PC-9 (cell line): ENCODE results near the gene STARD13. TPM values are rescaled to one million over a fixed set of nuclear protein-coding genes. Genes with fewer than 3 reads are reported as not detected.

Experiments used
- BruUV-seq: library from RNA; stranded (reverse); fragments of 400-500 nt; replicated peaks from 2 replicates; lab custom pipeline; 2021; lab: Mats Ljungman, UMichigan
- CTCF ChIA-PET: fragments of 300-600 bp; sonication (Branson Sonifier 250); formaldehyde crosslinking; loops from one replicate; lab custom pipeline; 2022; ENCODE audit warnings: antibody characterized with exemption; lab: Charles Lee
- POLR2A ChIA-PET: fragments of 300-600 bp; sonication (Branson Sonifier 250); formaldehyde crosslinking; loops from one replicate; lab custom pipeline; 2022; ENCODE audit warnings: antibody characterized with exemption; ENCODE audit not compliant: unreplicated experiment; lab: Charles Lee
- DNase-seq, 2 experiments: peaks; one replicate each; pipeline versions ENCODE4 v3.0.0 to v3.0.0-alpha.2; 2015 to 2022; ENCODE audit warnings: mixed read lengths in 1 of 2
- H2AFZ ChIP-seq: fragments of 200-600 bp; sonication (generic); 2 replicates; pipeline ENCODE4 v1.8.1; 2017; ENCODE audit warnings: antibody characterized with exemption
- H3F3A ChIP-seq: fragments of 200-600 bp; sonication (generic); 2 replicates; pipeline ENCODE4 v1.8.1; 2017; ENCODE audit warnings: antibody characterized with exemption, mild to moderate bottlenecking, low read depth; ENCODE audit not compliant: insufficient read depth
- H3K27ac ChIP-seq: fragments of 200-600 bp; sonication (generic); 2 replicates; pipeline ENCODE4 v1.6.1; 2016; ENCODE audit warnings: mixed run types
- H3K27me3 ChIP-seq: fragments of 200-600 bp; sonication (generic); 2 replicates; pipeline ENCODE4 v1.6.1; 2016; ENCODE audit warnings: low read depth, mixed run types; ENCODE audit not compliant: insufficient read depth
- H3K36me3 ChIP-seq: fragments of 200-600 bp; sonication (generic); 2 replicates; pipeline ENCODE4 v1.6.1; 2016; ENCODE audit warnings: low read depth, mixed run types
- H3K4me1 ChIP-seq: fragments of 200-600 bp; sonication (generic); replicated peaks from 2 replicates; pipeline ENCODE4 v1.6.1; 2016; ENCODE audit warnings: mixed run types; ENCODE audit not compliant: insufficient read depth
- H3K4me2 ChIP-seq: fragments of 200-600 bp; sonication (generic); 2 replicates; pipeline ENCODE4 v1.6.1; 2017; ENCODE audit warnings: mixed run types
- H3K4me3 ChIP-seq: fragments of 200-600 bp; sonication (generic); 2 replicates; pipeline ENCODE4 v1.6.1; 2016; ENCODE audit warnings: mixed run types
- H3K79me2 ChIP-seq: fragments of 200-600 bp; sonication (generic); 2 replicates; pipeline ENCODE4 v1.6.1; 2017; ENCODE audit warnings: low read depth, mixed run types
- H3K9me2 ChIP-seq: fragments of 200-600 bp; sonication (generic); 2 replicates; pipeline ENCODE4 v1.8.1; 2017; ENCODE audit warnings: mild to moderate bottlenecking; ENCODE audit not compliant: insufficient read depth
- H3K9me3 ChIP-seq: fragments of 200-600 bp; sonication (generic); 2 replicates; pipeline ENCODE4 v1.8.1; 2016; ENCODE audit warnings: low read depth; ENCODE audit not compliant: insufficient read depth
- H4K20me1 ChIP-seq: fragments of 200-600 bp; sonication (generic); 2 replicates; pipeline ENCODE4 v1.8.1; 2017; ENCODE audit not compliant: insufficient read depth
- EZH2 ChIP-seq: fragments of 200-600 bp; sonication (generic); IDR thresholded peaks from 2 replicates; pipeline ENCODE4 v1.8.0; 2017; ENCODE audit warnings: antibody characterized with exemption, low read depth
- intact Hi-C: fragments of 100-400 bp; cut with micrococcal nuclease; formaldehyde crosslinking; loops from one replicate; pipeline ENCODE4 v1.10.0; 2022; ENCODE audit not compliant: unreplicated experiment
- total RNA-seq: library from RNA; stranded (reverse); gene quantifications from 2 replicates; pipeline ENCODE4 v1.2.3, GENCODE V29; 2021
- TF ChIP-seq, protein P1 (sequence below): fragments of 200-600 bp; sonication (generic); conservative IDR thresholded peaks from 2 replicates; pipeline ENCODE4 v1.6.1; 2017; ENCODE audit warnings: mixed run types, antibody characterized with exemption, mild to moderate bottlenecking, moderate library complexity

Gene STARD13
- total RNA-seq, 1 experiment from 2014 or later, result 19.6 TPM

DNA sequence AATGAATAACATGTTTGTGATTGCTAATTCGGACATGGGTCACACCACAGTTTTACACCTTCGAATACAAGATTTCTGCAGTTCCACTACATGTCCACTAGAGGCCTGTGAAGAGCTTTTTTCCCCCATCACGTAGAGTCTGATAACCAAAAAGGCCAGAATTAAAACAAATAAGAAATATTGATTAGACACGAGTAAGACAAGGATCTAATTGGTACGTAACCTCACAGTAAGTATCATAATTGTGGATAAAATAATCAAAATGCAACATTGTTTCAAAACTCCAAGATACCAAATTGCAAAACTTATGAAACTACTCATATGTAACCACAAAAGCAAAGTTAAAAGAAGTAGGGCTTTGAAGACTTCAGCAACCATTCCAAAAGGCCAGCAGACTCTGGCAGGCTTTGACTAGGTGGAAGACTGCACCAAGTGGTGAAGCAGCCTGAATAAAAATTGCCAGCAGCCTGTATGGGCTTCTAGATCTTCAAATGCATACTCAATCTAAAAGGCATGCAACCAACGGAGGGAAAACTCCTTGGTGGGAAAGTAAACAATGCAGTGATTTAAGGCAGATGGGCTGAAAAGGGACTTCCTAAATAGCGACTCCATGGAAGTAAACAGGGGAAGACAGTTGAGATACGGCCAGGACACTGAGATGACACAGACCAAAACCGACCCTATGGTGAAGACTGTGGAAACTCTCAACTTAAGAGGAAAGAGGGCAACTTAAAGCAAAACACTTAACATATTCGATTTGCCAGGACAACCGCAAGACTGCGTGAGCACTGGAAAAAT is 56.7 kb downstream of the STARD13 start:
- Histone ChIP-seq H3K4me2 (0 out of 2 replicates have a peak overlapping the region, but pooled peaks have one; percentile 19), H3K9me2 (no peaks in the 10 kb centered on the region), H3K4me1 (peaks cover 10% of the 10 kb centered on the region; the same call in 1 of the 2 replicates), H3K27me3 (no peaks in the 10 kb centered on the region), H2AFZ (no peak overlapping the region), H3K36me3 (peaks cover 5% of the 10 kb centered on the region; the same call in 1 of the 2 replicates), H3K4me3 (no peak overlapping the region), H4K20me1 (no peaks in the 10 kb centered on the region), H3K79me2 (peaks cover 5% of the 10 kb centered on the region; the same call in 1 of the 2 replicates), H3K9me3 (peaks cover 6% of the 10 kb centered on the region; the same call in 1 of the 2 replicates), H3F3A (peaks cover 4% of the 10 kb centered on the region; the same call in 1 of the 2 replicates), H3K27ac (no peak overlapping the region)
- POLR2A ChIA-PET, result interaction anchor here (0.7 kb wide), 1 partner anchor 215 kb away, joined by 3 read pairs; no protein-coding TSS in a partner anchor
- TF ChIP-seq, protein P1, sequence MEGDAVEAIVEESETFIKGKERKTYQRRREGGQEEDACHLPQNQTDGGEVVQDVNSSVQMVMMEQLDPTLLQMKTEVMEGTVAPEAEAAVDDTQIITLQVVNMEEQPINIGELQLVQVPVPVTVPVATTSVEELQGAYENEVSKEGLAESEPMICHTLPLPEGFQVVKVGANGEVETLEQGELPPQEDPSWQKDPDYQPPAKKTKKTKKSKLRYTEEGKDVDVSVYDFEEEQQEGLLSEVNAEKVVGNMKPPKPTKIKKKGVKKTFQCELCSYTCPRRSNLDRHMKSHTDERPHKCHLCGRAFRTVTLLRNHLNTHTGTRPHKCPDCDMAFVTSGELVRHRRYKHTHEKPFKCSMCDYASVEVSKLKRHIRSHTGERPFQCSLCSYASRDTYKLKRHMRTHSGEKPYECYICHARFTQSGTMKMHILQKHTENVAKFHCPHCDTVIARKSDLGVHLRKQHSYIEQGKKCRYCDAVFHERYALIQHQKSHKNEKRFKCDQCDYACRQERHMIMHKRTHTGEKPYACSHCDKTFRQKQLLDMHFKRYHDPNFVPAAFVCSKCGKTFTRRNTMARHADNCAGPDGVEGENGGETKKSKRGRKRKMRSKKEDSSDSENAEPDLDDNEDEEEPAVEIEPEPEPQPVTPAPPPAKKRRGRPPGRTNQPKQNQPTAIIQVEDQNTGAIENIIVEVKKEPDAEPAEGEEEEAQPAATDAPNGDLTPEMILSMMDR, result peak; percentile 98
- TF ChIP-seq EZH2, result no peak
- intact Hi-C loops, result loop anchor here (1.0 to 10.0 kb wide), 4 partner anchors 214 to 642 kb away; partner anchors contain the start of genes KL and PDS5B
- no peak for DNase-seq
- no TSS peak for BruUV-seq
- CTCF ChIA-PET, result interaction anchor here (0.7 to 1.5 kb wide), 4 partner anchors 18 to 259 kb away, joined by 3 to 4 read pairs (median 3); no protein-coding TSS in a partner anchor

DNA sequence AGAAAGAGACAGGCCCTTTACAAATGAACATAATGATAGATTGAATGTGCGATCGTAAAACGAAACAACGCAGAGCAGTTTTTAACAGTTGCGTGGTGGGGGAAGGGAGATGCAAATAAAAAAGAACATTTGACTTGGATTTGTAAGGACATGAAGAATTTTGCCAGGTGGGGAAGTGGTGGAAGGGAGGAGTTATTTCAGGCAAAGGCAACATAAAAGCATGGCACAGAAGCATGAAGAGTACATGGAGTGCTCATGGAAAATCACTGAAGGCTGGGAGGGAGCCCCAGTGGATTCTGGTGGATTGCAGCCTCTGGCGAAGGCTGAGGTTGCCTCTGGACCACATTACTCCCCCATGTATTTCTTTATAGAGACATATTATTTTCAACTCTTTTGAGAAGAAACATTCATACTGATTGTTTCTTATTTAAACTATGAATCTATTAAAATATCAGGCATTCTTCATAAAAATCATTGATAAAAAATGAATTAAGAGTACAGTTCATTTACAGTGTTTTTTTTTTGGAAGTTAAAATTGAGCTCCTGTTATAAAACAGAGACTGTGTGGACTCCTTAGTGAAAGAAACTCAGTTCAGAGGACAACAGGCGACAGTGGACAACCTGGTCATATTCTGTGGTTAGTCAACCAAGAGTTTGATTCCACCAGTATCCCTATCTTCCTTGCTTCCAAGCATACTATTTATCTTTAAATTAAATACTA is 57.5 kb downstream of the STARD13 start:
- CTCF ChIA-PET, result interaction anchor here (0.7 to 1.5 kb wide), 3 partner anchors 18 to 260 kb away, joined by 3 read pairs; no protein-coding TSS in a partner anchor
- H3K9me3 ChIP-seq, result peaks cover 6% of the 10 kb centered on the region; the same call in 1 of the 2 replicates
- H3K79me2 ChIP-seq, result peaks cover 5% of the 10 kb centered on the region; the same call in 1 of the 2 replicates
- H3K4me3 ChIP-seq, result no peak overlapping the region
- H4K20me1 ChIP-seq, result no peaks in the 10 kb centered on the region
- DNase-seq, result no peak
- intact Hi-C loops, result loop anchor here (1.0 to 10.0 kb wide), 4 partner anchors 213 to 641 kb away; partner anchors contain the start of genes KL and PDS5B
- TF ChIP-seq, protein P1, result no peak
- no peak for TF ChIP-seq EZH2
- POLR2A ChIA-PET, result interaction anchor here (0.7 kb wide), 1 partner anchor 214 kb away, joined by 3 read pairs; no protein-coding TSS in a partner anchor
- no TSS peak for BruUV-seq
- no peak overlapping the region for H2AFZ ChIP-seq
- H3K4me1 ChIP-seq, result peaks cover 10% of the 10 kb centered on the region; the same call in 1 of the 2 replicates
- H3K9me2 ChIP-seq, result no peaks in the 10 kb centered on the region
- no peaks in the 10 kb centered on the region for H3K27me3 ChIP-seq
- H3F3A ChIP-seq, result peaks cover 4% of the 10 kb centered on the region; the same call in 1 of the 2 replicates
- peaks cover 5% of the 10 kb centered on the region; the same call in 1 of the 2 replicates for H3K36me3 ChIP-seq
- 0 out of 2 replicates have a peak overlapping the region, but pooled peaks have one; percentile 19 for H3K4me2 ChIP-seq
- no peak overlapping the region for H3K27ac ChIP-seq

DNA sequence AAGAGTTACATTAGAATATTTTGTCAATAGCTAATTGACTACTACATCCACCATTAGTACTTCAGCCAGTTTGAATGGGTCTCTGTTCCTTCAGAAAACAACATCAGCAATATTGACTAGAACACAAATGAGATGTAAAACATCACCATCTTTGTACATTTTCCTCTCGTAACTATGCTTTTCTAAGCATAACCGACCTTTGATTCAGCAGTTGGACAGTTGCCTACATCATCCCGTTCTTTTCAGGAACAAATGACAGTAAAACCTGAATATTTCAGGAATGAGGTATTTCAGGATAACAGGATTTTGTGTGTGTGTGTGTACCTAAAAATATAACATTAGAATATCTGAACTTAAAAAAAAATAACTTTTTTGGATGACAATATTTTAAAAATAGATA is 60.9 kb downstream of the STARD13 start:
- Histone ChIP-seq H3K9me2 (no peaks in the 10 kb centered on the region), H3K36me3 (peaks cover 5% of the 10 kb centered on the region; the same call in 1 of the 2 replicates), H3F3A (peaks cover 8% of the 10 kb centered on the region; the same call in 1 of the 2 replicates), H3K79me2 (peaks cover 10% of the 10 kb centered on the region), H2AFZ (no peak overlapping the region), H3K9me3 (peaks cover 6% of the 10 kb centered on the region; the same call in 1 of the 2 replicates), H3K4me3 (no peak overlapping the region), H3K27me3 (no peaks in the 10 kb centered on the region), H3K4me1 (peaks cover 15% of the 10 kb centered on the region), H3K27ac (no peak overlapping the region), H3K4me2 (no peak overlapping the region), H4K20me1 (no peaks in the 10 kb centered on the region)
- no peak for DNase-seq
- ChIA-PET POLR2A (no interaction called here), CTCF (no interaction called here)
- intact Hi-C loops, result loop anchor here (5.0 to 10.0 kb wide), 3 partner anchors 210 to 637 kb away; partner anchors contain the start of genes KL and PDS5B
- BruUV-seq, result no TSS peak
- no peak for TF ChIP-seq EZH2
- TF ChIP-seq, protein P1, result no peak
